GM12878 (cell line): ENCODE results near the gene CPA2. TPM values are rescaled to one million over a fixed set of nuclear protein-coding genes. Genes with fewer than 3 reads are reported as not detected.

Source experiments
- ATAC-seq: fragments of 200-7000 bp; cut with Tn5 transposase; 3 replicates; pipeline ENCODE4 v1.9.1; 2020; ENCODE audit warnings: mild to moderate bottlenecking, moderate library complexity
- BruUV-seq: library from RNA; stranded (reverse); fragments of 400-500 nt; replicated peaks from 2 replicates; lab custom pipeline; 2021; lab: Mats Ljungman, UMichigan
- CTCF ChIA-PET: fragments of 300-600 bp; sonication (Branson Sonifier 250); formaldehyde crosslinking; extraction: SDS; loops from one replicate; lab custom pipeline; 2021; ENCODE audit warnings: inconsistent platforms; lab: Yijun Ruan, JAX
- POLR2A ChIA-PET: fragments of 350-600 bp; formaldehyde crosslinking; extraction: SDS; loops from one replicate; lab custom pipeline; 2021; ENCODE audit warnings: inconsistent platforms; lab: Charles Lee
- RAD21 ChIA-PET: fragments of 300-600 bp; sonication (Branson Sonifier 250); formaldehyde crosslinking; loops from one replicate; lab custom pipeline; 2023; ENCODE audit warnings: antibody characterized with exemption; ENCODE audit not compliant: unreplicated experiment; lab: Charles Lee
- SMC1A ChIA-PET: fragments of 300-600 bp; sonication (Branson Sonifier 250); formaldehyde crosslinking; loops from one replicate; lab custom pipeline; 2023; ENCODE audit not compliant: unreplicated experiment, uncharacterized antibody; lab: Charles Lee
- DNase-seq: peaks from one replicate; pipeline ENCODE4 v3.0.0-alpha.2; 2011; ENCODE audit warnings: low read depth, low spot score
- FAIRE-seq: peaks from 3 replicates; lab custom pipeline; 2011; peaks lifted over from hg19 to GRCh38; lab: Jason Lieb, UNC
- H2AFZ ChIP-seq: 2 replicates; pipeline ENCODE4 v1.6.0; 2011; ENCODE audit warnings: low read depth, low read length, control low read depth; ENCODE audit not compliant: control insufficient read depth
- H3K27ac ChIP-seq: 2 replicates; pipeline ENCODE4 v1.5.1; 2011; ENCODE audit warnings: control low read depth; ENCODE audit not compliant: control insufficient read depth, insufficient read depth
- H3K27me3 ChIP-seq, 2 experiments: replicated peaks in 1 of 2; 2 replicates each; pipeline versions ENCODE4 v1.6.0 to v1.6.1; 2011; ENCODE audit warnings: low read length in 1 of 2; ENCODE audit not compliant: control insufficient read depth in 2 of 2, insufficient read depth in 2 of 2
- H3K36me3 ChIP-seq, 2 experiments: 2 replicates each; pipeline ENCODE4 v1.5.1; 2011; ENCODE audit warnings: low read length in 1 of 2; ENCODE audit not compliant: control insufficient read depth in 2 of 2, insufficient read depth in 2 of 2
- H3K4me1 ChIP-seq: 2 replicates; pipeline ENCODE4 v1.6.1; 2011; ENCODE audit warnings: mild to moderate bottlenecking, low read length, moderate library complexity, mixed read lengths; ENCODE audit not compliant: control insufficient read depth, insufficient read depth
- H3K4me2 ChIP-seq: 2 replicates; pipeline ENCODE4 v1.6.0; 2011; ENCODE audit warnings: control low read depth; ENCODE audit not compliant: control insufficient read depth, insufficient read depth
- H3K4me3 ChIP-seq: fragments of 200-600 bp; sonication (generic); 2 replicates; pipeline ENCODE4 v1.5.1; 2016
- H3K79me2 ChIP-seq: 2 replicates; pipeline ENCODE4 v1.6.0; 2011; ENCODE audit warnings: low read length; ENCODE audit not compliant: control insufficient read depth, insufficient read depth
- H3K9ac ChIP-seq: 2 replicates; pipeline ENCODE4 v1.8.0; 2011; ENCODE audit warnings: low read length, control low read depth, mixed read lengths; ENCODE audit not compliant: control insufficient read depth, insufficient read depth
- H3K9me3 ChIP-seq: replicated peaks from 3 replicates; pipeline ENCODE4 v1.5.1; 2011; ENCODE audit warnings: mild to moderate bottlenecking, low read length; ENCODE audit not compliant: control insufficient read depth, insufficient read depth
- H4K20me1 ChIP-seq: 2 replicates; pipeline ENCODE4 v1.6.0; 2011; ENCODE audit not compliant: control insufficient read depth, insufficient read depth
- BCL11A ChIP-seq: IDR thresholded peaks from 2 replicates; pipeline ENCODE4 v1.6.1; 2011; ENCODE audit warnings: low read depth, low read length
- E2F4 ChIP-seq: IDR thresholded peaks from 2 replicates; pipeline ENCODE4 v1.6.1; 2012; ENCODE audit warnings: low read depth, low read length, improper control_type of control experiment
- EED ChIP-seq: sonication (generic); IDR thresholded peaks from 2 replicates; pipeline ENCODE4 v1.6.1; 2016; ENCODE audit warnings: antibody characterized with exemption, low read depth
- HDAC2 ChIP-seq: fragments of 200-600 bp; sonication (generic); IDR thresholded peaks from 2 replicates; pipeline ENCODE4 v1.6.1; 2017
- HDGF ChIP-seq: fragments of 450-650 bp; IDR thresholded peaks from 2 replicates; pipeline ENCODE4 v1.6.1; 2016; ENCODE audit warnings: antibody characterized with exemption
- IKZF2 ChIP-seq, 2 experiments: fragments of 450-650 bp; IDR thresholded peaks; 2 replicates each; pipeline ENCODE4 v1.6.1; 2017; ENCODE audit warnings: mild to moderate bottlenecking in 2 of 2, moderate library complexity in 2 of 2
- MYC ChIP-seq: IDR thresholded peaks from 2 replicates; pipeline ENCODE4 v1.6.1; 2011; ENCODE audit warnings: mild to moderate bottlenecking, low read length, moderate library complexity, inconsistent platforms; ENCODE audit not compliant: insufficient read depth, insufficient replicate concordance, insufficient read length, severe bottlenecking
- NFIC ChIP-seq: IDR thresholded peaks from 2 replicates; pipeline ENCODE4 v1.6.1; 2012; ENCODE audit warnings: low read depth, mild to moderate bottlenecking, inconsistent platforms, low read length, moderate library complexity
- RELB ChIP-seq: fragments of 450-650 bp; IDR thresholded peaks from 2 replicates; pipeline ENCODE4 v1.6.1; 2017; ENCODE audit warnings: low read depth, mild to moderate bottlenecking, moderate library complexity
- SMC3 ChIP-seq: IDR thresholded peaks from 2 replicates; pipeline ENCODE4 v1.6.1; 2011; ENCODE audit warnings: low read length, improper control_type of control experiment, borderline replicate concordance
- SUZ12 ChIP-seq: fragments of 200-600 bp; sonication (generic); IDR thresholded peaks from one replicate; pipeline ENCODE4 v1.6.1; 2018; ENCODE audit warnings: antibody characterized with exemption, mild to moderate bottlenecking; ENCODE audit not compliant: unreplicated experiment
- WGBS: methylation state at CpG from one replicate; pipeline ENCODE4 v1.1.6; 2016; ENCODE audit warnings: low lambda C conversion rate; ENCODE audit not compliant: insufficient replicate concordance, insufficient coverage; ENCODE audit errors: missing lambda C conversion rate; 5-methylcytosine and 5-hydroxymethylcytosine counted together
- in situ Hi-C: fragments of 300-500 bp; cut with MboI; formaldehyde crosslinking; loops from 9 replicates; pipeline ENCODE4 v1.14.3; 2018; ENCODE audit warnings: mixed read lengths
- intact Hi-C: fragments of 100-400 bp; cut with micrococcal nuclease; formaldehyde crosslinking; loops from one replicate; pipeline ENCODE4 v1.14.2; 2022; ENCODE audit not compliant: unreplicated experiment
- polyA plus RNA-seq, 11 experiments: library from polyadenylated mRNA; depleted of rRNA in 4 of 11; unstranded in 6 of 11; stranded (reverse) in 5 of 11; fragments of >200 nt; fragmentation: Nextera tagmentation in 4 of 11; fragmentation: Illumina TruSeq in 1 of 11; extraction: Ambion mirVana in 4 of 11; extraction: Trizol in 1 of 11; gene quantifications; 1 replicate in 1 of 11; 2 replicates in 10 of 11; pipeline versions ENCODE4 v1.2.1 to v1.2.3, GENCODE V29; 2011 to 2016; ENCODE audit warnings: inconsistent platforms in 2 of 11, missing spikeins in 2 of 11, low read depth in 1 of 11
- total RNA-seq, 4 experiments: library from RNA; depleted of rRNA in 3 of 4; stranded (reverse); fragments of >200 nt in 3 of 4; fragmentation: Illumina TruSeq in 1 of 4; extraction: Trizol in 1 of 4; gene quantifications; 2 replicates each; pipeline versions ENCODE4 v1.2.1 to v1.2.3, GENCODE V29; 2013 to 2021
- TF ChIP-seq, protein P1 (sequence below): fragments of 450-650 bp; IDR thresholded peaks from 2 replicates; pipeline ENCODE4 v1.6.1; 2017; ENCODE audit warnings: mild to moderate bottlenecking, low read depth, inconsistent platforms; ENCODE audit not compliant: poor library complexity, severe bottlenecking
- TF ChIP-seq, protein P2 (sequence below): fragments of 450-650 bp; IDR thresholded peaks from 2 replicates; pipeline ENCODE4 v1.6.1; 2017; ENCODE audit warnings: mild to moderate bottlenecking

The CPA2 gene
- total and polyA plus RNA-seq, 10 of the 15 experiments (the other 5 are each of a cell fraction or from before 2014, with no cell fraction given): 0.04 to 1.9 TPM; not detected in 8

DNA sequence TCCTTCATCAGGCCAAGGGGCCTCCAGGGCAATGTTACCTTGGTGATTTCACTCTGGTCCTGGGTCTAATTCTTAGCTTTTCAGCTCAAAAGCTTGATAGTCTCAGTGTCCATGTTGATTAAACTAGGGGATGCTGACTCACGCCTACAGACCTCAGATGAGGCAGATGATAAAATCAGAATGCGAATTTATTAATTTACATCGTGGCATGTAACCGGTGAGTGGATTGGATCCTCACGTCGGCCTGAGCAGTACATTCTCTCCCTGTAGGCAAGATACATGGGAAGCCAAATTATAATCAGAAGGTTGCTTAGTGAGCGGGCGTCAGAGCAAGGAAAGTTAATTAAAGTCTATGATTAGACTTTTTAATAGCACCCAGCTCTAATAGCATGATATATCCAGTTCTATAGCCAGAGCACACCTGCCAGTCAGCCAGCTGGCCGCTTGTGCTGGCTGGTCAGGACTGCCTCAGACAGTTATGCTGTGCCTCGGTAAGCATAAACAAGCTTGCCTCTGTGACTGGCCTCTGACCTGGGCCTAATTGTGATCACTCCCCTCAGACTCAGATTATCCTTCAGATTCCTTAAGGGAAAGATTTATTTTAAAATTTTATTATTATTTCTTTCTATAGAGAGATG, 57.8 kb downstream of the CPA2 start (continued):
- TF ChIP-seq, protein P1, sequence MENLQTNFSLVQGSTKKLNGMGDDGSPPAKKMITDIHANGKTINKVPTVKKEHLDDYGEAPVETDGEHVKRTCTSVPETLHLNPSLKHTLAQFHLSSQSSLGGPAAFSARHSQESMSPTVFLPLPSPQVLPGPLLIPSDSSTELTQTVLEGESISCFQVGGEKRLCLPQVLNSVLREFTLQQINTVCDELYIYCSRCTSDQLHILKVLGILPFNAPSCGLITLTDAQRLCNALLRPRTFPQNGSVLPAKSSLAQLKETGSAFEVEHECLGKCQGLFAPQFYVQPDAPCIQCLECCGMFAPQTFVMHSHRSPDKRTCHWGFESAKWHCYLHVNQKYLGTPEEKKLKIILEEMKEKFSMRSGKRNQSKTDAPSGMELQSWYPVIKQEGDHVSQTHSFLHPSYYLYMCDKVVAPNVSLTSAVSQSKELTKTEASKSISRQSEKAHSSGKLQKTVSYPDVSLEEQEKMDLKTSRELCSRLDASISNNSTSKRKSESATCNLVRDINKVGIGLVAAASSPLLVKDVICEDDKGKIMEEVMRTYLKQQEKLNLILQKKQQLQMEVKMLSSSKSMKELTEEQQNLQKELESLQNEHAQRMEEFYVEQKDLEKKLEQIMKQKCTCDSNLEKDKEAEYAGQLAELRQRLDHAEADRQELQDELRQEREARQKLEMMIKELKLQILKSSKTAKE: no peak
- TF ChIP-seq IKZF2 (IDR thresholded peaks at IDR 0.05) (no peak), HDGF (no peak), E2F4 (no peak)

- no peak for ATAC-seq
- H3K4me1 ChIP-seq: no peaks in the 10 kb centered on the region
- FAIRE-seq: no peak
- no peaks in the 10 kb centered on the region for H4K20me1 ChIP-seq
- 54% methylated on average over 3 of the region's 3 CpGs for WGBS
- BruUV-seq: no TSS peak
- DNase-seq: no peak
- H3K79me2 ChIP-seq: no peaks in the 10 kb centered on the region
- intact Hi-C loops: no loop called here
- no peak overlapping the region for H3K27ac ChIP-seq
- no peaks in the 10 kb centered on the region for H3K27me3 ChIP-seq
- H3K4me3 ChIP-seq: no peak overlapping the region
- ChIA-PET POLR2A (no interaction called here), RAD21 (interaction anchor here (1.3 kb wide), 1 partner anchor 36 kb away, joined by 4 read pairs; no protein-coding TSS in a partner anchor), CTCF (interaction anchor here (1.0 kb wide), 1 partner anchor 8 kb away, joined by 4 read pairs; no protein-coding TSS in a partner anchor), SMC1A (interaction anchor here (1.1 to 1.2 kb wide), 2 partner anchors 86 to 88 kb away, joined by 3 to 5 read pairs; no protein-coding TSS in a partner anchor)
- H3K9ac ChIP-seq: no peak overlapping the region
- no peaks in the 10 kb centered on the region for H3K36me3 ChIP-seq
- H3K9me3 ChIP-seq: no peaks in the 10 kb centered on the region
- in situ Hi-C loops: no loop called here
- H2AFZ ChIP-seq: no peak overlapping the region
- no peak overlapping the region for H3K4me2 ChIP-seq
- TF ChIP-seq BCL11A (no peak), NFIC (no peak), EED (no peak), SUZ12 (no peak), MYC (no peak), HDAC2 (no peak), SMC3 (no peak), RELB (no peak)
- TF ChIP-seq, protein P2, sequence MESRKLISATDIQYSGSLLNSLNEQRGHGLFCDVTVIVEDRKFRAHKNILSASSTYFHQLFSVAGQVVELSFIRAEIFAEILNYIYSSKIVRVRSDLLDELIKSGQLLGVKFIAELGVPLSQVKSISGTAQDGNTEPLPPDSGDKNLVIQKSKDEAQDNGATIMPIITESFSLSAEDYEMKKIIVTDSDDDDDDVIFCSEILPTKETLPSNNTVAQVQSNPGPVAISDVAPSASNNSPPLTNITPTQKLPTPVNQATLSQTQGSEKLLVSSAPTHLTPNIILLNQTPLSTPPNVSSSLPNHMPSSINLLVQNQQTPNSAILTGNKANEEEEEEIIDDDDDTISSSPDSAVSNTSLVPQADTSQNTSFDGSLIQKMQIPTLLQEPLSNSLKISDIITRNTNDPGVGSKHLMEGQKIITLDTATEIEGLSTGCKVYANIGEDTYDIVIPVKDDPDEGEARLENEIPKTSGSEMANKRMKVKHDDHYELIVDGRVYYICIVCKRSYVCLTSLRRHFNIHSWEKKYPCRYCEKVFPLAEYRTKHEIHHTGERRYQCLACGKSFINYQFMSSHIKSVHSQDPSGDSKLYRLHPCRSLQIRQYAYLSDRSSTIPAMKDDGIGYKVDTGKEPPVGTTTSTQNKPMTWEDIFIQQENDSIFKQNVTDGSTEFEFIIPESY: no peak
- TF ChIP-seq, protein P1: no peak
Observed at GRCh38 chr7:130329681-130330080, 63.0 kb downstream of the CPA2 start.
